HepG2 (cell line): ENCODE measurements around the gene ANKRD13D. TPM values are rescaled to one million over a fixed set of nuclear protein-coding genes. Genes with fewer than 3 reads are reported as not detected.

ENCODE experiments used
- ASH2L ChIP-seq: fragments of 300-600, 200-600 bp; sonication (generic); IDR thresholded peaks from 2 replicates; pipeline ENCODE4 v1.7.0; 2017; ENCODE audit warnings: low read depth, mild to moderate bottlenecking, moderate library complexity, mixed read lengths, low read length; ENCODE audit not compliant: insufficient read length
- CTCF ChIP-seq: sonication (generic); formaldehyde crosslinking; IDR thresholded peaks from 2 replicates; pipeline ENCODE4 v1.5.0; 2020; ENCODE audit warnings: mild to moderate bottlenecking, missing genetic modification reagents, moderate library complexity
- ELF3 ChIP-seq: IDR thresholded peaks from 2 replicates; pipeline ENCODE4 v1.6.1; 2016; ENCODE audit warnings: missing genetic modification reagents, missing compliant biosample characterization
- ETS1 ChIP-seq: sonication (generic); formaldehyde crosslinking; IDR thresholded peaks from 2 replicates; pipeline ENCODE4 v1.4.0; 2020; ENCODE audit warnings: missing genetic modification reagents
- HMGA1 ChIP-seq: sonication (generic); formaldehyde crosslinking; conservative IDR thresholded peaks from 2 replicates; pipeline ENCODE4 v1.4.0; 2020; ENCODE audit warnings: missing genetic modification reagents
- HNRNPLL ChIP-seq: fragments of 200-400 bp; formaldehyde crosslinking; IDR thresholded peaks from 2 replicates; pipeline ENCODE4 v1.6.1; 2017; ENCODE audit warnings: mild to moderate bottlenecking, low read depth, low read length; ENCODE audit not compliant: poor library complexity, severe bottlenecking
- MTA1 ChIP-seq: sonication (generic); formaldehyde crosslinking; IDR thresholded peaks from 2 replicates; pipeline ENCODE4 v1.4.0; 2020; ENCODE audit warnings: missing genetic modification reagents, mild to moderate bottlenecking, borderline replicate concordance
- POLR2AphosphoS5 ChIP-seq: IDR thresholded peaks from 2 replicates; pipeline ENCODE4 v1.6.1; 2012; ENCODE audit warnings: low read depth, low read length
- SALL2 ChIP-seq: sonication (generic); formaldehyde crosslinking; IDR thresholded peaks from 2 replicates; pipeline ENCODE4 v1.8.1; 2023; ENCODE audit warnings: mild to moderate bottlenecking, missing genetic modification reagents, inconsistent platforms
- TAF15 ChIP-seq: fragments of 200-400 bp; formaldehyde crosslinking; IDR thresholded peaks from one replicate; pipeline ENCODE4 v1.6.1; 2018; ENCODE audit warnings: mild to moderate bottlenecking, low read depth, low read length; ENCODE audit not compliant: poor library complexity, severe bottlenecking
- TEAD3 ChIP-seq: optimal IDR thresholded peaks from 2 replicates; pipeline ENCODE3; 2016; ENCODE audit warnings: borderline replicate concordance
- ZFP36 ChIP-seq: fragments of 150-350 bp; IDR thresholded peaks from 2 replicates; pipeline ENCODE4 v1.6.1; 2018; ENCODE audit warnings: borderline replicate concordance, low read length, low read depth; ENCODE audit not compliant: partially characterized antibody
- ZNF350 ChIP-seq: sonication (generic); formaldehyde crosslinking; IDR thresholded peaks from 2 replicates; pipeline ENCODE4 v1.4.0; 2020; ENCODE audit warnings: mild to moderate bottlenecking, low read depth, missing genetic modification reagents, borderline replicate concordance
- ZNF558 ChIP-seq: sonication (generic); formaldehyde crosslinking; IDR thresholded peaks from 2 replicates; pipeline ENCODE4 v1.9.0; 2022; ENCODE audit warnings: mild to moderate bottlenecking, missing genetic modification reagents, borderline replicate concordance
- ZNF7 ChIP-seq: IDR thresholded peaks from 2 replicates; pipeline ENCODE4 v1.6.1; 2016; ENCODE audit warnings: missing biosample characterization, missing genetic modification reagents
- polyA plus RNA-seq, 8 experiments: library from polyadenylated mRNA; depleted of rRNA in 3 of 8; stranded (reverse) in 7 of 8; unstranded in 1 of 8; fragments of >200 nt; fragmentation: Illumina TruSeq in 4 of 8; extraction: Trizol in 4 of 8; gene quantifications; 2 replicates each; pipeline versions ENCODE4 v1.2.1 to v1.2.3, GENCODE V29; 2011 to 2016; ENCODE audit warnings: low read depth in 4 of 8, missing spikeins in 1 of 8, mixed read lengths in 1 of 8; ENCODE audit not compliant: insufficient read depth in 1 of 8
- total RNA-seq, 5 experiments: library from RNA; depleted of rRNA; stranded (reverse); fragments of >200 nt; fragmentation: Illumina TruSeq; extraction: Trizol; gene quantifications; 2 replicates each; pipeline ENCODE4 v1.2.3, GENCODE V29; 2016; ENCODE audit warnings: low read depth in 1 of 5
- TF ChIP-seq, protein P1 (sequence below): sonication (generic); formaldehyde crosslinking; IDR thresholded peaks from 2 replicates; pipeline ENCODE4 v1.5.1; 2020; ENCODE audit warnings: missing genetic modification reagents, mild to moderate bottlenecking, borderline replicate concordance
- TF ChIP-seq, protein P2 (sequence below): sonication (generic); formaldehyde crosslinking; IDR thresholded peaks from 2 replicates; pipeline ENCODE4 v1.9.0; 2021; ENCODE audit warnings: missing genetic modification reagents, borderline replicate concordance
- TF ChIP-seq, protein P3 (sequence below): IDR thresholded peaks from 2 replicates; pipeline ENCODE4 v1.6.1; 2012; ENCODE audit warnings: low read depth, low read length, improper control_type of control experiment
- TF ChIP-seq, protein P4 (sequence below): IDR thresholded peaks from 2 replicates; pipeline ENCODE4 v1.6.1; 2016; ENCODE audit warnings: missing genetic modification reagents, missing compliant biosample characterization

ANKRD13D gene
- total and polyA plus RNA-seq, 2 of the 13 experiments (the other 11 are each of a cell fraction or from before 2014, with no cell fraction given), result 18.6 to 27.3 TPM

- TF ChIP-seq, protein P1, sequence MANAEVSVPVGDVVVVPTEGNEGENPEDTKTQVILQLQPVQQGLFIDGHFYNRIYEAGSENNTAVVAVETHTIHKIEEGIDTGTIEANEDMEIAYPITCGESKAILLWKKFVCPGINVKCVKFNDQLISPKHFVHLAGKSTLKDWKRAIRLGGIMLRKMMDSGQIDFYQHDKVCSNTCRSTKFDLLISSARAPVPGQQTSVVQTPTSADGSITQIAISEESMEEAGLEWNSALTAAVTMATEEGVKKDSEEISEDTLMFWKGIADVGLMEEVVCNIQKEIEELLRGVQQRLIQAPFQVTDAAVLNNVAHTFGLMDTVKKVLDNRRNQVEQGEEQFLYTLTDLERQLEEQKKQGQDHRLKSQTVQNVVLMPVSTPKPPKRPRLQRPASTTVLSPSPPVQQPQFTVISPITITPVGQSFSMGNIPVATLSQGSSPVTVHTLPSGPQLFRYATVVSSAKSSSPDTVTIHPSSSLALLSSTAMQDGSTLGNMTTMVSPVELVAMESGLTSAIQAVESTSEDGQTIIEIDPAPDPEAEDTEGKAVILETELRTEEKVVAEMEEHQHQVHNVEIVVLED (CRISPR knock-in tag), result peak; percentile 67; the same call in 1 of the 2 replicates
- TF ChIP-seq HNRNPLL (peak; percentile 85), SALL2 (0 out of 2 replicates have a peak, but pooled peaks have one; percentile 17), ASH2L (peak; percentile 72), CTCF (CRISPR knock-in tag) (peak; percentile 100), ELF3 (CRISPR knock-in tag) (peak; percentile 79), ZFP36 (no peak), TAF15 (peak; percentile 44), HMGA1 (CRISPR knock-in tag) (no peak), ZNF350 (CRISPR knock-in tag) (peak; percentile 89; the same call in 1 of the 2 replicates), ZNF7 (CRISPR knock-in tag) (no peak), TEAD3 (CRISPR knock-in tag) (peak; percentile 33), MTA1 (CRISPR knock-in tag) (no peak; the same call in 1 of the 2 replicates), POLR2AphosphoS5 (peak; percentile 80), ZNF558 (CRISPR knock-in tag) (peak; percentile 83), ETS1 (CRISPR knock-in tag) (no peak)
- TF ChIP-seq, protein P2, sequence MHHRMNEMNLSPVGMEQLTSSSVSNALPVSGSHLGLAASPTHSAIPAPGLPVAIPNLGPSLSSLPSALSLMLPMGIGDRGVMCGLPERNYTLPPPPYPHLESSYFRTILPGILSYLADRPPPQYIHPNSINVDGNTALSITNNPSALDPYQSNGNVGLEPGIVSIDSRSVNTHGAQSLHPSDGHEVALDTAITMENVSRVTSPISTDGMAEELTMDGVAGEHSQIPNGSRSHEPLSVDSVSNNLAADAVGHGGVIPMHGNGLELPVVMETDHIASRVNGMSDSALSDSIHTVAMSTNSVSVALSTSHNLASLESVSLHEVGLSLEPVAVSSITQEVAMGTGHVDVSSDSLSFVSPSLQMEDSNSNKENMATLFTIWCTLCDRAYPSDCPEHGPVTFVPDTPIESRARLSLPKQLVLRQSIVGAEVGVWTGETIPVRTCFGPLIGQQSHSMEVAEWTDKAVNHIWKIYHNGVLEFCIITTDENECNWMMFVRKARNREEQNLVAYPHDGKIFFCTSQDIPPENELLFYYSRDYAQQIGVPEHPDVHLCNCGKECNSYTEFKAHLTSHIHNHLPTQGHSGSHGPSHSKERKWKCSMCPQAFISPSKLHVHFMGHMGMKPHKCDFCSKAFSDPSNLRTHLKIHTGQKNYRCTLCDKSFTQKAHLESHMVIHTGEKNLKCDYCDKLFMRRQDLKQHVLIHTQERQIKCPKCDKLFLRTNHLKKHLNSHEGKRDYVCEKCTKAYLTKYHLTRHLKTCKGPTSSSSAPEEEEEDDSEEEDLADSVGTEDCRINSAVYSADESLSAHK, result no peak
- TF ChIP-seq, protein P3, sequence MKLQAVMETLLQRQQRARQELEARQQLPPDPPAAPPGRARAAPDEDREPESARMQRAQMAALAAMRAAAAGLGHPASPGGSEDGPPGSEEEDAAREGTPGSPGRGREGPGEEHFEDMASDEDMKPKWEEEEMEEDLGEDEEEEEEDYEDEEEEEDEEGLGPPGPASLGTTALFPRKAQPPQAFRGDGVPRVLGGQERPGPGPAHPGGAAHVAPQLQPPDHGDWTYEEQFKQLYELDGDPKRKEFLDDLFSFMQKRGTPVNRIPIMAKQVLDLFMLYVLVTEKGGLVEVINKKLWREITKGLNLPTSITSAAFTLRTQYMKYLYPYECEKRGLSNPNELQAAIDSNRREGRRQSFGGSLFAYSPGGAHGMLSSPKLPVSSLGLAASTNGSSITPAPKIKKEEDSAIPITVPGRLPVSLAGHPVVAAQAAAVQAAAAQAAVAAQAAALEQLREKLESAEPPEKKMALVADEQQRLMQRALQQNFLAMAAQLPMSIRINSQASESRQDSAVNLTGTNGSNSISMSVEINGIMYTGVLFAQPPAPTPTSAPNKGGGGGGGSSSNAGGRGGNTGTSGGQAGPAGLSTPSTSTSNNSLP, result no peak
- TF ChIP-seq, protein P4, sequence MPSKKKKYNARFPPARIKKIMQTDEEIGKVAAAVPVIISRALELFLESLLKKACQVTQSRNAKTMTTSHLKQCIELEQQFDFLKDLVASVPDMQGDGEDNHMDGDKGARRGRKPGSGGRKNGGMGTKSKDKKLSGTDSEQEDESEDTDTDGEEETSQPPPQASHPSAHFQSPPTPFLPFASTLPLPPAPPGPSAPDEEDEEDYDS, result peak; percentile 47; the same call in 1 of the 2 replicates
These were observed 28.2 kb downstream of the ANKRD13D start (continued) for GRCh38 chr11:67317205-67317887.
